Loucy (cell line): ENCODE measurements around the gene OXCT1.

Experiments used
- H2AFZ ChIP-seq: fragments of 200-600 bp; sonication (generic); 2 replicates; pipeline ENCODE4 v1.6.0; 2016; ENCODE audit warnings: antibody characterized with exemption, mild to moderate bottlenecking, low read length, moderate library complexity
- H3F3A ChIP-seq: fragments of 200-600 bp; 2 replicates; pipeline ENCODE4 v1.6.0; 2016; ENCODE audit warnings: antibody characterized with exemption, low read depth, mild to moderate bottlenecking
- H3K27me3 ChIP-seq: fragments of 200-600 bp; sonication (generic); 2 replicates; pipeline ENCODE4 v1.6.1; 2014; ENCODE audit warnings: low read length, mild to moderate bottlenecking; ENCODE audit not compliant: insufficient read depth, poor library complexity, severe bottlenecking
- H3K36me3 ChIP-seq: fragments of 200-600 bp; sonication (generic); 2 replicates; pipeline ENCODE4 v1.6.1; 2016; ENCODE audit warnings: low read length; ENCODE audit not compliant: insufficient read depth
- H3K4me1 ChIP-seq: fragments of 200-600 bp; sonication (generic); 2 replicates; pipeline ENCODE4 v1.5.1; 2014; ENCODE audit warnings: low read length, mild to moderate bottlenecking; ENCODE audit not compliant: insufficient read depth, poor library complexity, severe bottlenecking
- H3K4me2 ChIP-seq: fragments of 200-600 bp; sonication (generic); 2 replicates; pipeline ENCODE4 v1.6.0; 2014; ENCODE audit warnings: antibody characterized with exemption, low read length, low read depth, mild to moderate bottlenecking; ENCODE audit not compliant: poor library complexity, severe bottlenecking
- H3K4me3 ChIP-seq: fragments of 200-600 bp; sonication (generic); 2 replicates; pipeline ENCODE4 v1.5.1; 2014; ENCODE audit warnings: low read length, mild to moderate bottlenecking, mixed read lengths; ENCODE audit not compliant: poor library complexity, severe bottlenecking
- H3K79me2 ChIP-seq: fragments of 200-600 bp; sonication (generic); 2 replicates; pipeline ENCODE4 v1.6.1; 2014; ENCODE audit warnings: low read length; ENCODE audit not compliant: insufficient read depth
- H3K9ac ChIP-seq: fragments of 200-600 bp; sonication (generic); 2 replicates; pipeline ENCODE4 v1.6.0; 2014; ENCODE audit warnings: mild to moderate bottlenecking, low read depth, low read length, moderate library complexity; ENCODE audit not compliant: poor library complexity, severe bottlenecking
- H3K9me2 ChIP-seq: fragments of 200-600 bp; sonication (generic); replicated peaks from 2 replicates; pipeline ENCODE4 v1.6.1; 2016; ENCODE audit warnings: low read depth, low read length, mixed read lengths
- H3K9me3 ChIP-seq: fragments of 200-600 bp; sonication (generic); 2 replicates; pipeline ENCODE4 v1.6.1; 2014; ENCODE audit warnings: mild to moderate bottlenecking, antibody characterized with exemption, low read length, low read depth; ENCODE audit not compliant: insufficient read depth
- H4K20me1 ChIP-seq: fragments of 200-600 bp; sonication (generic); 2 replicates; pipeline ENCODE4 v1.6.0; 2014; ENCODE audit warnings: antibody characterized with exemption, low read length, mild to moderate bottlenecking; ENCODE audit not compliant: insufficient read depth, poor library complexity, severe bottlenecking
- CTCF ChIP-seq: fragments of 200-600 bp; sonication (generic); conservative IDR thresholded peaks from 2 replicates; pipeline ENCODE4 v1.5.1; 2014; ENCODE audit warnings: mild to moderate bottlenecking, antibody characterized with exemption, low read length
- EZH2phosphoT487 ChIP-seq: fragments of 200-600 bp; IDR thresholded peaks from 2 replicates; pipeline ENCODE4 v1.6.1; 2018; ENCODE audit warnings: antibody characterized with exemption, mild to moderate bottlenecking, moderate library complexity, borderline replicate concordance

Gene OXCT1

DNA sequence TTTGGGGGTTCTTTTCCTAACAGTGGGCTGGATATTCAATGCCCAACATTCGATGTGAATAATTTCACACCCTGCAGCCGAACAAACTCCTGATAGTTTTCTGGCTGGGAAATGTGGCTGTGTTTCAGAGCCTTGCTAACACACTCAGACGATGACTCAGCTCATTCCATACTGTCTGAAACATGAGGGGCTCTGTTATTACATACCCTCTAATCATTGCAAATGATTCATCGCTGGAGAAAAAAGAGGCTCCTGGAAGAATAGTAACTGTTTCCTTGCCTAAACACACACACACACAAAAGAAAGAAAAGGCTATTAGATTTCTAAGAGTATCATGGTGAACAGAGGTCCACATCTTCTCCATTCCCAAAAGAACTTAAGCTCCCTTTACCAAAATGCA lies 75.8 kb downstream of the OXCT1 start:
- H3K79me2 ChIP-seq: no peaks in the 10 kb centered on the region
- H3K4me3 ChIP-seq: no peak overlapping the region
- TF ChIP-seq EZH2phosphoT487: no peak
- H3F3A ChIP-seq: no peaks in the 10 kb centered on the region
- H3K4me2 ChIP-seq: no peak overlapping the region
- no peaks in the 10 kb centered on the region for H4K20me1 ChIP-seq
- H3K9me2 ChIP-seq: no peaks in the 10 kb centered on the region
- no peaks in the 10 kb centered on the region for H3K9me3 ChIP-seq
- no peak overlapping the region for H3K9ac ChIP-seq
- H3K36me3 ChIP-seq: peaks cover 43% of the 10 kb centered on the region
- no peaks in the 10 kb centered on the region for H3K4me1 ChIP-seq
- H2AFZ ChIP-seq: no peak overlapping the region
- no peaks in the 10 kb centered on the region for H3K27me3 ChIP-seq

DNA sequence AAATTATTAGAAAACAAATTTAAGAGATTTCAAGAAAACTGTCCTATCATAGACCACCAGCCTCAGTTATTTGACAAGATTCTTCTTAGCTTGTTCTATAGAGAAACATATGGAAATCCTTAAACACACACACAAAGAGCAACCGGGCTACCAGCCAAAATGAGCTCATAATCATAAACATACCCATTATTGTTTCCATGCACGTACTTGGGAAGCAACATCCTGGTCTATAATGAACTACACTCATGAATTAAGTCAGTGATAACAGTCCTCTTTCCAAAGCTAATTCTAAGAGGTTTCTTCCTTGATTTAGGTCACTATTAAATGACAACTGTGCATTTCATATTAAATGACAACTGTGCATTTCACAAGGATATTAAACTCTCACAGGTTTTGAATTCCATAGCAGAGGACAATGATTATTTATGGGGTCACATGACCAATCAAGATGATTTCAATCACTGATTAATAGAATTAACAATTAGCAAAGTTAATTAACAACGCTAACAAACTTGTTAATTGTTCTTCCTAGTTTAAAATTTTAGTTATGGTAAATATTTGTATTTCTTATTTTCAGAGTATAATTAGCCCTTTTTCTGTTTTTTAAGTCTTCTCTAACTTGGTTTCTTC lies 77.0 kb downstream of the OXCT1 start:
- no peaks in the 10 kb centered on the region for H3K27me3 ChIP-seq
- H3K4me2 ChIP-seq: no peak overlapping the region
- H3K4me3 ChIP-seq: no peak overlapping the region
- no peaks in the 10 kb centered on the region for H3K79me2 ChIP-seq
- H3K9ac ChIP-seq: no peak overlapping the region
- no peak overlapping the region for H2AFZ ChIP-seq
- no peaks in the 10 kb centered on the region for H4K20me1 ChIP-seq
- H3K9me2 ChIP-seq: no peaks in the 10 kb centered on the region
- no peaks in the 10 kb centered on the region for H3K9me3 ChIP-seq
- H3F3A ChIP-seq: no peaks in the 10 kb centered on the region
- no peaks in the 10 kb centered on the region for H3K4me1 ChIP-seq
- H3K36me3 ChIP-seq: peaks cover 34% of the 10 kb centered on the region; the same call in 1 of the 2 replicates
- TF ChIP-seq EZH2phosphoT487 (no peak), CTCF (no peak)

DNA sequence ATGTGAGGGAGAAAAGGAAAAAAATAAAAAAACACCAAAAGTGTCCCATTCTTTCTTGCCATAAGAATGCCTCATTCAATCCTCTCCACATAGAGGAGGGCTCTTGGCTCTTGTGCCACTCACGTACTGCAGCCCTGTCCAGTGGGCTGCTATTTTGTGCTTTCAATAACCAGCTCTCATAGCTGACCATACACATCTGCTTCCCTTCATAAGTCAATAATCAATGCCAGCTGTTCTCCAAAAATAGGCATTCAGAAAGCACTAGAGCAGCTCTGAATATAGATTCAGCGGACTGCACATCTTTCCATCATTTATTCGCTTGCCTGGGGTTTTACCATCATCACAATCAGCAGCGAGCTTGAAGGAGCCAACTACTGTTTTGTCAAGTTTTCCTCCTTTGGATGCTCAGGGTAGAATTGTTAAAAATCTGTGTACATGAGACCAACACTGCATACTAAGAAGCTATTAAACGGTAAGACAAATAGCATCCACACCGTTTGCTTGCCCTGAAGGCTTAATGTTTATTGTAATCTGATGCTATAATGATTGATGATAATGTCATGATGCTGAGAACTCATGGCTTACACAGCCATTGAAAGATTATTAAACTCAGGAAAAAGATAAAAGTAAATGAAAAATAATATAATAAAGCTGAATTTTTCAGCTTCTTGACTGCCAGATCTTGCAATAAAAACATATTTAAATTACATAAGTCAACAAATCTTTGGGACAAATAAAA lies 80.0 kb downstream of the OXCT1 start:
- Histone ChIP-seq H3F3A (no peaks in the 10 kb centered on the region), H3K36me3 (peaks cover 28% of the 10 kb centered on the region; the same call in 1 of the 2 replicates), H3K4me2 (no peak overlapping the region), H3K27me3 (no peaks in the 10 kb centered on the region), H3K9ac (no peak overlapping the region), H3K4me1 (no peaks in the 10 kb centered on the region), H2AFZ (no peak overlapping the region), H3K9me2 (no peaks in the 10 kb centered on the region), H4K20me1 (peaks cover 6% of the 10 kb centered on the region), H3K79me2 (no peaks in the 10 kb centered on the region), H3K4me3 (no peak overlapping the region), H3K9me3 (no peaks in the 10 kb centered on the region)
- TF ChIP-seq CTCF (no peak), EZH2phosphoT487 (no peak)
